Anterior cingulate cortex (tissue), 58 donors: ENCODE data around the gene HSDL1.

Experiments
- DNase-seq, 58 donors: peaks; one replicate each; lab custom pipeline; 2025; lab: John Stamatoyannopoulos, UW

The HSDL1 gene

GRCh38 chr16:84110527-84110926 lies 34.5 kb downstream of the HSDL1 start:
- no peak for DNase-seq

- no peak for DNase-seq
Observed at GRCh38 chr16:84109598-84110335, 35.2 kb downstream of the HSDL1 start.

- DNase-seq = no peak
Observed at GRCh38 chr16:84107921-84108320, 37.1 kb downstream of the HSDL1 start.

- no peak for DNase-seq
Observed at GRCh38 chr16:84105948-84106740, 38.8 kb downstream of the HSDL1 start.

- DNase-seq = peak in 1 of 58 donors; percentile 12
Observed at GRCh38 chr16:84105301-84105815, 39.6 kb downstream of the HSDL1 start.

GRCh38 chr16:84104231-84104630 lies 40.7 kb downstream of the HSDL1 start:
- no peak for DNase-seq

GRCh38 chr16:84103678-84104077 lies 41.3 kb downstream of the HSDL1 start:
- no peak for DNase-seq

- DNase-seq = no peak
Observed at GRCh38 chr16:84098939-84099338, 46.0 kb downstream of the HSDL1 start.

- DNase-seq = no peak
Observed at GRCh38 chr16:84096447-84097005, 48.5 kb downstream of the HSDL1 start.

GRCh38 chr16:84095466-84095865 lies 49.5 kb downstream of the HSDL1 start:
- no peak for DNase-seq

GRCh38 chr16:84093879-84094270 lies 51.1 kb downstream of the HSDL1 start:
- DNase-seq = no peak

GRCh38 chr16:84093120-84093878 lies 51.7 kb downstream of the HSDL1 start:
- no peak for DNase-seq

- DNase-seq = peak in 6 of 58 donors; percentile 22 to 46 (median 29)
Observed at GRCh38 chr16:84091460-84091859, 53.5 kb downstream of the HSDL1 start.

- peak in 10 of 58 donors; percentile 12 to 49 (median 20) for DNase-seq
Observed at GRCh38 chr16:84090211-84090610, 54.8 kb downstream of the HSDL1 start.

- DNase-seq = peak in 1 of 58 donors; percentile 25
Observed at GRCh38 chr16:84088695-84089395, 56.1 kb downstream of the HSDL1 start.

GRCh38 chr16:84087466-84088151 lies 57.4 kb downstream of the HSDL1 start:
- DNase-seq = peak in 6 of 58 donors; percentile 21 to 57 (median 30)

- DNase-seq = no peak
Observed at GRCh38 chr16:84087001-84087400, 58.0 kb downstream of the HSDL1 start.

- no peak for DNase-seq
Observed at GRCh38 chr16:84086341-84086740, 58.6 kb downstream of the HSDL1 start.

- no peak for DNase-seq
Observed at GRCh38 chr16:84085773-84086172, 59.2 kb downstream of the HSDL1 start.
